HG03060 (cell line): ENCODE data around the gene DIS3L2.
"Not testable (repeated sequence)": the region's sequence is repeated elsewhere in the genome, so short reads cannot be mapped to it uniquely, and the experiment has no call there.

ENCODE experiments used
- ATAC-seq: cut with Tn5 transposase; IDR thresholded peaks from one replicate; pipeline ENCODE4 v1.9.1; 2021; ENCODE audit warnings: low read depth, moderate number of reproducible peaks; ENCODE audit not compliant: unreplicated experiment

Gene DIS3L2

GRCh38 chr2:232006253-232006652, 44.7 kb downstream of the DIS3L2 start:
- ATAC-seq, result no peak

- no peak for ATAC-seq
Measured at GRCh38 chr2:232008907-232009638, 47.6 kb downstream of the DIS3L2 start.

GRCh38 chr2:232009639-232010274, 48.2 kb downstream of the DIS3L2 start:
- no peak for ATAC-seq

GRCh38 chr2:232013701-232014353, 52.3 kb downstream of the DIS3L2 start:
- ATAC-seq, result no peak

- ATAC-seq, result no peak
Measured at GRCh38 chr2:232014681-232015080, 53.2 kb downstream of the DIS3L2 start.

- ATAC-seq, result no peak
Measured at GRCh38 chr2:232018181-232018580, 56.7 kb downstream of the DIS3L2 start.

- ATAC-seq, result no peak
Measured at GRCh38 chr2:232022718-232023117, 61.2 kb downstream of the DIS3L2 start.

- no peak for ATAC-seq
Measured at GRCh38 chr2:232023426-232023825, 61.9 kb downstream of the DIS3L2 start.

GRCh38 chr2:232024457-232024856, 62.9 kb downstream of the DIS3L2 start:
- ATAC-seq, result no peak

GRCh38 chr2:232026910-232027309, 65.4 kb downstream of the DIS3L2 start:
- ATAC-seq, result peak; percentile 86

GRCh38 chr2:232027530-232027929, 66.0 kb downstream of the DIS3L2 start:
- ATAC-seq, result no peak

GRCh38 chr2:232028071-232028470, 66.6 kb downstream of the DIS3L2 start:
- ATAC-seq, result no peak

- no peak for ATAC-seq
Measured at GRCh38 chr2:232028631-232029030, 67.1 kb downstream of the DIS3L2 start.

GRCh38 chr2:232029346-232029745, 67.8 kb downstream of the DIS3L2 start:
- no peak for ATAC-seq

GRCh38 chr2:232030229-232030628, 68.7 kb downstream of the DIS3L2 start:
- no peak for ATAC-seq

- not testable (repeated sequence) for ATAC-seq
Measured at GRCh38 chr2:232035292-232035691, 73.8 kb downstream of the DIS3L2 start.

- ATAC-seq, result not testable (repeated sequence)
Measured at GRCh38 chr2:232036876-232037275, 75.4 kb downstream of the DIS3L2 start.

- ATAC-seq, result no peak
Measured at GRCh38 chr2:232038251-232038880, 76.9 kb downstream of the DIS3L2 start.

GRCh38 chr2:232038881-232039485, 77.5 kb downstream of the DIS3L2 start:
- ATAC-seq, result no peak

GRCh38 chr2:232042911-232043574, 81.5 kb downstream of the DIS3L2 start:
- no peak for ATAC-seq
